ENCODE data around the gene CHRNA4. TPM values are rescaled to one million over a fixed set of nuclear protein-coding genes. Genes with fewer than 3 reads are reported as not detected.

CHRNA4 gene
- total and polyA plus RNA-seq, 2 of the 4 experiments (the other 2 are of a cell fraction): not detected

GRCh38 chr20:63331741-63332400 lies 29.3 kb downstream of the CHRNA4 start:
- no peaks in the 10 kb centered on the region for H3K9me1 ChIP-seq (ENCODE audit: insufficient read depth, low read length)
- in situ Hi-C loops (cut with MboI; ENCODE audit: low sequenced_read_pairs) (no loop called here), dilution Hi-C loops (cut with HindIII; ENCODE audit: low sequenced_read_pairs, unreplicated experiment) (no loop called here), intact Hi-C loops (cut with micrococcal nuclease) (no loop called here)
- H2BK5ac ChIP-seq (ENCODE audit: low read depth, low read length, poor library complexity, severe bottlenecking): no peak overlapping the region
- no peak overlapping the region for H3K14ac ChIP-seq (replicated peaks; ENCODE audit: low read depth, low read length)
- H4K8ac ChIP-seq (ENCODE audit: low read depth in 2 of 2, low read length in 2 of 2): no peak overlapping the region
- no peak overlapping the region for H3K4me3 ChIP-seq (ENCODE audit: insufficient read depth, low read depth, low read length)
- no peak overlapping the region for H2AK5ac ChIP-seq (ENCODE audit: low read depth, low read length)
- H3K4me1 ChIP-seq (ENCODE audit: control insufficient read depth, insufficient read depth, low read length): no peaks in the 10 kb centered on the region
- peaks cover 6% of the 10 kb centered on the region for H3K27me3 ChIP-seq (ENCODE audit: control insufficient read depth, insufficient read depth, low read length)
- H2AK9ac ChIP-seq (replicated peaks; ENCODE audit: low read depth, low read length, poor library complexity): no peak overlapping the region
- POLR2A ChIA-PET (ENCODE audit: unreplicated experiment): no interaction called here
- H3K23ac ChIP-seq (ENCODE audit: low read depth, low read length): no peak overlapping the region
- H2BK20ac ChIP-seq (ENCODE audit: low read depth, low read length): no peak overlapping the region
- TF ChIP-seq MAFK (IDR thresholded peaks at IDR 0.05; ENCODE audit: low read depth, low read length): no peak
- TF ChIP-seq RAD21 (IDR thresholded peaks at IDR 0.05; ENCODE audit: low read length): no peak
- no peak for TF ChIP-seq RCOR1 (IDR thresholded peaks at IDR 0.05; ENCODE audit: insufficient replicate concordance, low read length)
- TF ChIP-seq MAZ (IDR thresholded peaks at IDR 0.05; ENCODE audit: borderline replicate concordance, low read depth, low read length): no peak
- TF ChIP-seq POLR2A (IDR thresholded peaks at IDR 0.05; ENCODE audit: low read depth, low read length): no peak
- TF ChIP-seq ELK1 (IDR thresholded peaks at IDR 0.05; ENCODE audit: borderline replicate concordance, low read depth, low read length): no peak
- no peak for TF ChIP-seq CHD1 (IDR thresholded peaks at IDR 0.05; ENCODE audit: low read depth, low read length)
- no peak for TF ChIP-seq SMC3 (IDR thresholded peaks at IDR 0.05; ENCODE audit: low read depth, low read length)
- no peak for TF ChIP-seq CEBPB (IDR thresholded peaks at IDR 0.05; ENCODE audit: low read depth, low read length)
- WGBS, 2 experiments (ENCODE audit: extremely low coverage in 2 of 2, insufficient read length in 1 of 2): 72% methylated on average over 6 of the region's 8 CpGs; no CpG with 5 or more reads in 1 of the 2 experiments
- H2AFZ ChIP-seq (replicated peaks; ENCODE audit: low read length, poor library complexity): no peak overlapping the region
- no peak overlapping the region for H3K27ac ChIP-seq (ENCODE audit: insufficient read depth, low read length)
- no peak overlapping the region for H3K56ac ChIP-seq (ENCODE audit: extremely low read depth, insufficient read depth, low read length)
- no peak overlapping the region for H4K91ac ChIP-seq (ENCODE audit: insufficient read depth, low read depth, low read length)
- H2BK120ac ChIP-seq (ENCODE audit: low read depth, low read length): no peak overlapping the region
- peaks cover 6% of the 10 kb centered on the region for H3K9me3 ChIP-seq (ENCODE audit: control insufficient read depth, insufficient read depth, low read length)
- no peak overlapping the region for H3K4ac ChIP-seq (ENCODE audit: low read depth, low read length)
- no peak overlapping the region for H3K9ac ChIP-seq (ENCODE audit: low read depth, low read length)
- DNase-seq: no peak
- H3K79me1 ChIP-seq (ENCODE audit: low read depth in 1 of 2, low read length in 2 of 2): no peaks in the 10 kb centered on the region
- no peak for ATAC-seq (ENCODE audit: low read depth)
- H3K18ac ChIP-seq (ENCODE audit: low read depth, low read length): no peak overlapping the region
- H4K5ac ChIP-seq (ENCODE audit: low read depth, low read length): no peak overlapping the region
- CTCF ChIA-PET: no interaction called here
- H2BK15ac ChIP-seq (ENCODE audit: low read depth, low read length): no peak overlapping the region
- BruUV-seq (replicated peaks): no TSS peak
- H3K4me2 ChIP-seq (ENCODE audit: low read depth, low read length): no peak overlapping the region
- H3K36me3 ChIP-seq (ENCODE audit: control insufficient read depth, insufficient read depth, low read length): no peaks in the 10 kb centered on the region
- H4K20me1 ChIP-seq (ENCODE audit: insufficient read depth, low read length): no peaks in the 10 kb centered on the region
